ENCODE data around the gene COP1.
A peak's percentile ranks its signal among the peaks of the same experiment; 100 is the strongest.

COP1 gene

GRCh38 chr1:176196728-176197127 is 10.4 kb downstream of the COP1 start (continued):
- TF ChIP-seq, protein P1, sequence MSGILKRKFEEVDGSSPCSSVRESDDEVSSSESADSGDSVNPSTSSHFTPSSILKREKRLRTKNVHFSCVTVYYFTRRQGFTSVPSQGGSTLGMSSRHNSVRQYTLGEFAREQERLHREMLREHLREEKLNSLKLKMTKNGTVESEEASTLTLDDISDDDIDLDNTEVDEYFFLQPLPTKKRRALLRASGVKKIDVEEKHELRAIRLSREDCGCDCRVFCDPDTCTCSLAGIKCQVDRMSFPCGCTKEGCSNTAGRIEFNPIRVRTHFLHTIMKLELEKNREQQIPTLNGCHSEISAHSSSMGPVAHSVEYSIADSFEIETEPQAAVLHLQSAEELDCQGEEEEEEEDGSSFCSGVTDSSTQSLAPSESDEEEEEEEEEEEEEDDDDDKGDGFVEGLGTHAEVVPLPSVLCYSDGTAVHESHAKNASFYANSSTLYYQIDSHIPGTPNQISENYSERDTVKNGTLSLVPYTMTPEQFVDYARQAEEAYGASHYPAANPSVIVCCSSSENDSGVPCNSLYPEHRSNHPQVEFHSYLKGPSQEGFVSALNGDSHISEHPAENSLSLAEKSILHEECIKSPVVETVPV (CRISPR knock-in tag; IDR thresholded peaks at IDR 0.05): no peak
- no peak for TF ChIP-seq POU6F1 (CRISPR knock-in tag; IDR thresholded peaks at IDR 0.05; ENCODE audit: borderline replicate concordance, low read depth)
- no peak for TF ChIP-seq OSR1 (CRISPR knock-in tag; IDR thresholded peaks at IDR 0.05)
- no peak for TF ChIP-seq ZFP30 (CRISPR knock-in tag; IDR thresholded peaks at IDR 0.05)
- TF ChIP-seq, protein P2, sequence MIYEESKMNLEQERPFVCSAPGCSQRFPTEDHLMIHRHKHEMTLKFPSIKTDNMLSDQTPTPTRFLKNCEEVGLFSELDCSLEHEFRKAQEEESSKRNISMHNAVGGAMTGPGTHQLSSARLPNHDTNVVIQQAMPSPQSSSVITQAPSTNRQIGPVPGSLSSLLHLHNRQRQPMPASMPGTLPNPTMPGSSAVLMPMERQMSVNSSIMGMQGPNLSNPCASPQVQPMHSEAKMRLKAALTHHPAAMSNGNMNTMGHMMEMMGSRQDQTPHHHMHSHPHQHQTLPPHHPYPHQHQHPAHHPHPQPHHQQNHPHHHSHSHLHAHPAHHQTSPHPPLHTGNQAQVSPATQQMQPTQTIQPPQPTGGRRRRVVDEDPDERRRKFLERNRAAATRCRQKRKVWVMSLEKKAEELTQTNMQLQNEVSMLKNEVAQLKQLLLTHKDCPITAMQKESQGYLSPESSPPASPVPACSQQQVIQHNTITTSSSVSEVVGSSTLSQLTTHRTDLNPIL (CRISPR knock-in tag; IDR thresholded peaks at IDR 0.05; ENCODE audit: low read depth): no peak
- no peak for TF ChIP-seq ZNF70 (CRISPR knock-in tag; IDR thresholded peaks at IDR 0.05)

GRCh38 chr1:176195547-176195946 is 11.5 kb downstream of the COP1 start:
- TF ChIP-seq TCF4 (CRISPR knock-in tag; IDR thresholded peaks at IDR 0.05; ENCODE audit: borderline replicate concordance) (peak; percentile 92), POU6F1 (CRISPR knock-in tag; IDR thresholded peaks at IDR 0.05; ENCODE audit: borderline replicate concordance, low read depth) (no peak), ZNF8 (CRISPR knock-in tag; IDR thresholded peaks at IDR 0.05) (0 out of 2 replicates have a peak, but pooled peaks have one; percentile 10)

GRCh38 chr1:176193663-176194062 is 13.4 kb downstream of the COP1 start:
- TF ChIP-seq ZNF70 (CRISPR knock-in tag; IDR thresholded peaks at IDR 0.05): no peak
- no peak for TF ChIP-seq CSDC2 (CRISPR knock-in tag; IDR thresholded peaks at IDR 0.05)
- TF ChIP-seq TOX (CRISPR knock-in tag; IDR thresholded peaks at IDR 0.05; ENCODE audit: borderline replicate concordance): no peak
- no peak for TF ChIP-seq ISL1 (CRISPR knock-in tag; IDR thresholded peaks at IDR 0.05)
- no peak for TF ChIP-seq PATZ1 (CRISPR knock-in tag; IDR thresholded peaks at IDR 0.05; ENCODE audit: borderline replicate concordance)
- no peak for TF ChIP-seq POU6F1 (CRISPR knock-in tag; IDR thresholded peaks at IDR 0.05; ENCODE audit: borderline replicate concordance, low read depth)
- no peak for TF ChIP-seq TCF4 (CRISPR knock-in tag; IDR thresholded peaks at IDR 0.05; ENCODE audit: borderline replicate concordance)
- TF ChIP-seq OSR1 (CRISPR knock-in tag; IDR thresholded peaks at IDR 0.05): no peak
- no peak for TF ChIP-seq ZNF565 (CRISPR knock-in tag; conservative IDR thresholded peaks at IDR 0.05; ENCODE audit: low read depth)
- no peak for TF ChIP-seq GLIS3 (CRISPR knock-in tag; IDR thresholded peaks at IDR 0.05)
- no peak for TF ChIP-seq ESRRG (CRISPR knock-in tag; IDR thresholded peaks at IDR 0.05)
- TF ChIP-seq ZNF8 (CRISPR knock-in tag; IDR thresholded peaks at IDR 0.05): no peak
- TF ChIP-seq, protein P2 (CRISPR knock-in tag; IDR thresholded peaks at IDR 0.05; ENCODE audit: low read depth): no peak
- TF ChIP-seq BACH2 (CRISPR knock-in tag; IDR thresholded peaks at IDR 0.05; ENCODE audit: borderline replicate concordance): no peak
- TF ChIP-seq ARNTL (CRISPR knock-in tag; IDR thresholded peaks at IDR 0.05; ENCODE audit: borderline replicate concordance, low read depth): no peak
- no peak for TF ChIP-seq PPARA (CRISPR knock-in tag; IDR thresholded peaks at IDR 0.05; ENCODE audit: borderline replicate concordance)
- TF ChIP-seq, protein P1 (CRISPR knock-in tag; IDR thresholded peaks at IDR 0.05): no peak
- TF ChIP-seq, protein P3, sequence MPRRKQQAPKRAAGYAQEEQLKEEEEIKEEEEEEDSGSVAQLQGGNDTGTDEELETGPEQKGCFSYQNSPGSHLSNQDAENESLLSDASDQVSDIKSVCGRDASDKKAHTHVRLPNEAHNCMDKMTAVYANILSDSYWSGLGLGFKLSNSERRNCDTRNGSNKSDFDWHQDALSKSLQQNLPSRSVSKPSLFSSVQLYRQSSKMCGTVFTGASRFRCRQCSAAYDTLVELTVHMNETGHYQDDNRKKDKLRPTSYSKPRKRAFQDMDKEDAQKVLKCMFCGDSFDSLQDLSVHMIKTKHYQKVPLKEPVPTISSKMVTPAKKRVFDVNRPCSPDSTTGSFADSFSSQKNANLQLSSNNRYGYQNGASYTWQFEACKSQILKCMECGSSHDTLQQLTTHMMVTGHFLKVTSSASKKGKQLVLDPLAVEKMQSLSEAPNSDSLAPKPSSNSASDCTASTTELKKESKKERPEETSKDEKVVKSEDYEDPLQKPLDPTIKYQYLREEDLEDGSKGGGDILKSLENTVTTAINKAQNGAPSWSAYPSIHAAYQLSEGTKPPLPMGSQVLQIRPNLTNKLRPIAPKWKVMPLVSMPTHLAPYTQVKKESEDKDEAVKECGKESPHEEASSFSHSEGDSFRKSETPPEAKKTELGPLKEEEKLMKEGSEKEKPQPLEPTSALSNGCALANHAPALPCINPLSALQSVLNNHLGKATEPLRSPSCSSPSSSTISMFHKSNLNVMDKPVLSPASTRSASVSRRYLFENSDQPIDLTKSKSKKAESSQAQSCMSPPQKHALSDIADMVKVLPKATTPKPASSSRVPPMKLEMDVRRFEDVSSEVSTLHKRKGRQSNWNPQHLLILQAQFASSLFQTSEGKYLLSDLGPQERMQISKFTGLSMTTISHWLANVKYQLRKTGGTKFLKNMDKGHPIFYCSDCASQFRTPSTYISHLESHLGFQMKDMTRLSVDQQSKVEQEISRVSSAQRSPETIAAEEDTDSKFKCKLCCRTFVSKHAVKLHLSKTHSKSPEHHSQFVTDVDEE (CRISPR knock-in tag; IDR thresholded peaks at IDR 0.05): no peak
- TF ChIP-seq ZFP30 (CRISPR knock-in tag; IDR thresholded peaks at IDR 0.05): no peak
- TF ChIP-seq RARB (CRISPR knock-in tag; IDR thresholded peaks at IDR 0.05): no peak
- ATAC-seq: no peak

More at GRCh38 chr1:176195547-176195946, 11.5 kb downstream of the COP1 start:
- ATAC-seq: no peak; the same call in 2 of the 3 replicates

Measured in SK-N-SH treated with all-trans-retinoic acid at 6 μM for 48 hours (cell line).